Measurements from ENCODE around the gene RASAL2.

GRCh38 chr1:178458203-178458602 is 364.3 kb downstream of the RASAL2 start:
- TF ChIP-seq, protein P1, sequence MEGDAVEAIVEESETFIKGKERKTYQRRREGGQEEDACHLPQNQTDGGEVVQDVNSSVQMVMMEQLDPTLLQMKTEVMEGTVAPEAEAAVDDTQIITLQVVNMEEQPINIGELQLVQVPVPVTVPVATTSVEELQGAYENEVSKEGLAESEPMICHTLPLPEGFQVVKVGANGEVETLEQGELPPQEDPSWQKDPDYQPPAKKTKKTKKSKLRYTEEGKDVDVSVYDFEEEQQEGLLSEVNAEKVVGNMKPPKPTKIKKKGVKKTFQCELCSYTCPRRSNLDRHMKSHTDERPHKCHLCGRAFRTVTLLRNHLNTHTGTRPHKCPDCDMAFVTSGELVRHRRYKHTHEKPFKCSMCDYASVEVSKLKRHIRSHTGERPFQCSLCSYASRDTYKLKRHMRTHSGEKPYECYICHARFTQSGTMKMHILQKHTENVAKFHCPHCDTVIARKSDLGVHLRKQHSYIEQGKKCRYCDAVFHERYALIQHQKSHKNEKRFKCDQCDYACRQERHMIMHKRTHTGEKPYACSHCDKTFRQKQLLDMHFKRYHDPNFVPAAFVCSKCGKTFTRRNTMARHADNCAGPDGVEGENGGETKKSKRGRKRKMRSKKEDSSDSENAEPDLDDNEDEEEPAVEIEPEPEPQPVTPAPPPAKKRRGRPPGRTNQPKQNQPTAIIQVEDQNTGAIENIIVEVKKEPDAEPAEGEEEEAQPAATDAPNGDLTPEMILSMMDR (IDR thresholded peaks at IDR 0.05), result no peak
- no peak for TF ChIP-seq POLR2A (IDR thresholded peaks at IDR 0.05; ENCODE audit: low read length)
- TF ChIP-seq MAFK (IDR thresholded peaks at IDR 0.05; ENCODE audit: partially characterized antibody), result no peak
- TF ChIP-seq ZFP36 (IDR thresholded peaks at IDR 0.05; ENCODE audit: borderline replicate concordance, partially characterized antibody), result no peak
- no peak for TF ChIP-seq ESRRA (IDR thresholded peaks at IDR 0.05; ENCODE audit: borderline replicate concordance, low read length)
- no peak for TF ChIP-seq EHMT2 (IDR thresholded peaks at IDR 0.05; ENCODE audit: low read depth)
- TF ChIP-seq ELK1 (IDR thresholded peaks at IDR 0.05; ENCODE audit: low read depth, low read length), result no peak
- TF ChIP-seq EP300 (IDR thresholded peaks at IDR 0.05), result no peak
- TF ChIP-seq RNF2 (IDR thresholded peaks at IDR 0.05; ENCODE audit: borderline replicate concordance, low read depth), result no peak
- TF ChIP-seq BCL3 (IDR thresholded peaks at IDR 0.05), result no peak

All from A549 (cell line).